Central memory CD8-positive, alpha-beta T cell (primary cell): ENCODE data around the gene IQSEC1.
A peak's percentile ranks its signal among the peaks of the same experiment; 100 is the strongest.
"Not testable (repeated sequence)": the region's sequence is repeated elsewhere in the genome, so short reads cannot be mapped to it uniquely, and the experiment has no call there.

Source experiments
- ATAC-seq: fragments of 150-1000 bp; cut with Tn5 transposase; replicated peaks from 2 replicates; pipeline ENCODE4 v1.10.0; 2022; ENCODE audit warnings: mild to moderate bottlenecking, moderate FRiP score, moderate number of reproducible peaks; ENCODE audit not compliant: poor library complexity, severe bottlenecking; ENCODE audit errors: extremely low read depth
- DNase-seq, 2 donors: peaks; one replicate each; pipeline ENCODE4 v3.0.0; 2021; ENCODE audit warnings: low spot score in 2 of 2
- H3K27ac Mint-ChIP-seq: one replicate; pipeline ENCODE4 v1.8.0; 2022; ENCODE audit warnings: low read depth, mild to moderate bottlenecking, moderate library complexity, mixed read lengths
- H3K27me3 Mint-ChIP-seq: one replicate; pipeline ENCODE4 v1.8.0; 2022; ENCODE audit warnings: mixed read lengths
- H3K36me3 Mint-ChIP-seq: one replicate; pipeline ENCODE4 v1.8.0; 2022; ENCODE audit warnings: mild to moderate bottlenecking, moderate library complexity, mixed read lengths; ENCODE audit not compliant: insufficient read depth
- H3K4me1 Mint-ChIP-seq: one replicate; pipeline ENCODE4 v1.8.0; 2022; ENCODE audit warnings: mixed read lengths
- H3K4me3 Mint-ChIP-seq: one replicate; pipeline ENCODE4 v1.8.0; 2022; ENCODE audit warnings: mild to moderate bottlenecking, moderate library complexity, mixed read lengths
- H3K9me3 Mint-ChIP-seq: one replicate; pipeline ENCODE4 v1.8.0; 2022; ENCODE audit warnings: mixed read lengths

IQSEC1 gene

DNA sequence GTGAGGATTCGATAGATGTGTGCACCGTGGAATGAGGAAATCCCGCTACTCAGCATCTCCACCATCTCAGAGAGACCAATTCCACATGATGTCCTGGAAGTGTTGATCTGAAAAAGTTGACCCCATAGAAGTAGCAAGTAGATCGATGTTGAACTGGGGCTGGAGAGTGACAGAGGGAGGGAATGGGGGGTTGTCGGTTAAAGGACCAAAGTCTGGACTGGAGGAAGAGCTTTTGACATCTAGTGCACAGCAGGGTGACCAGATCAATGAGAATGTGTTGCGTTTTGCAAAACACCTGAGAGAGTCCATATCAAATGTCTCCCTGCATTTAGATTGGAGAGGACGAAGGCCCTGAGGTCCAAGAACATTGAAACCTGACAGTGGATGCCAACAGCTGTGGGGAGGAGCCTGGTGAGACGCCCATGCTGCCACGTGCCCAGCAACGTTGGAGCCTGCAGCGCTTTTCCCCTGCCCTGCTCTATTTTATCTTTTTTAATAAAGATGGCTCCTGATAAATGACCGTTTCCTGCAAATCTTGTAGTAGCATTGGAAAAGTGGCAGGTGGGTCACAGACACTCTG is 201.7 kb downstream of the IQSEC1 start:
- peak overlapping the region; percentile 98 for H3K27ac Mint-ChIP-seq
- ATAC-seq, result no peak

DNA sequence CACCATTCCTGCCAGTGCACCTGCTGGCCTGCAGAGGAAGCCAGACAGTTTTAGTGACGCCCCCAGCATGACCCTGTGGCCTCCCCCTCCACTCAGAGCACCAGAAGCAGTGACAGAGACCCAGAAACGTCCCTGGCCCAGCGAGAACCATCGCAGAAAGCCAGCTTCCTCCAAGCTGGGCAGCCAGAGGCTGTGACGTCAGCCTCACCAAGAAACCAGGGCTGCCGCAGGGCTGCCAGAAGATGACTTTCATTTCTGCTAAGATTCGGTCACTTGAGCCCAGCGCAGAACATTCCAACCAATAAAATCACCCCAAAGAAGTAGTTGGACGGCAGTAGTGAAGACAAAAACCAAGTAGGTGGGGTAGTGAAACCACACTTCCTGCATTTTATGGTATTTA is 202.3 kb downstream of the IQSEC1 start:
- Mint-ChIP-seq H3K9me3 (no peaks in the 10 kb centered on the region), H3K27me3 (peaks cover 13% of the 10 kb centered on the region), H3K27ac (peak overlapping the region; percentile 98), H3K4me3 (peak overlapping the region; percentile 75), H3K4me1 (peaks cover 31% of the 10 kb centered on the region), H3K36me3 (peaks cover 6% of the 10 kb centered on the region)
- peak; percentile 76 for ATAC-seq
- peak in 1 of 2 donors; percentile 43 for DNase-seq

More for the DNA sequence above, 201.7 kb downstream of the IQSEC1 start:
- no peak for DNase-seq
- Mint-ChIP-seq H3K36me3 (peaks cover 6% of the 10 kb centered on the region), H3K27me3 (peaks cover 13% of the 10 kb centered on the region), H3K4me1 (peaks cover 31% of the 10 kb centered on the region), H3K9me3 (no peaks in the 10 kb centered on the region), H3K4me3 (no peak overlapping the region)

DNA sequence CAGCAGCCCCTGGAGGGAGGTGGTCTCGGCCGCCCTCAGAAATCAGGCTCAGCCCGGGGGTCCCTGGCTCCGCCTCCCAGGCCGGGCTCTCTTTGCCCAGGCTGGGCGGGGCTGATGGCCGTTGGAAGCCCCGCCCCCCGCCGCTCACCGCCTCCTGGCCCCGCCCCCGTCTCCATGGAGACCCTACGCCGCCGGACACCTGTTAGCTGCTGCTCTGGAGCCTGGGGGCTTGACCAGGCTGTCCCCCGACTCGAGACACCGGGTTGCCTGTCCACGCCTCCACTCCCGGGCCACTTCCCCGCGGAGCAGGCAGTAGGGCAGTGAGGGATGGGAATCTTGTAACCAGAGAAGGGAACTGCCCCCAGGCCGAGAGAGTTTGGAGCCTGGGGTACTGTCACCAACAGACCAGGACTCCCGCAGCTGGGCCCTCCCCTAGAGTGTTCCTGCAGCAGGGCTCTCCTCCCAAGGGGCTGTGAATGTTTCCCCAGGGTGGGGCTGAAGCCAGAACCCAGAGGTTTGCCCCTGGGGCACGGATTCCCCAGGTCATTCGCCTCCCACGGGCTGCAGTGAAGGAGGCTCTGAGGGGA is 204.1 kb downstream of the IQSEC1 start:
- peaks cover 31% of the 10 kb centered on the region for H3K4me1 Mint-ChIP-seq
- peak overlapping the region; percentile 65 for H3K4me3 Mint-ChIP-seq
- H3K27me3 Mint-ChIP-seq, result no peaks in the 10 kb centered on the region
- peaks cover 3% of the 10 kb centered on the region for H3K36me3 Mint-ChIP-seq
- H3K27ac Mint-ChIP-seq, result peak overlapping the region; percentile 49
- no peak for ATAC-seq
- no peak for DNase-seq
- H3K9me3 Mint-ChIP-seq, result no peaks in the 10 kb centered on the region

DNA sequence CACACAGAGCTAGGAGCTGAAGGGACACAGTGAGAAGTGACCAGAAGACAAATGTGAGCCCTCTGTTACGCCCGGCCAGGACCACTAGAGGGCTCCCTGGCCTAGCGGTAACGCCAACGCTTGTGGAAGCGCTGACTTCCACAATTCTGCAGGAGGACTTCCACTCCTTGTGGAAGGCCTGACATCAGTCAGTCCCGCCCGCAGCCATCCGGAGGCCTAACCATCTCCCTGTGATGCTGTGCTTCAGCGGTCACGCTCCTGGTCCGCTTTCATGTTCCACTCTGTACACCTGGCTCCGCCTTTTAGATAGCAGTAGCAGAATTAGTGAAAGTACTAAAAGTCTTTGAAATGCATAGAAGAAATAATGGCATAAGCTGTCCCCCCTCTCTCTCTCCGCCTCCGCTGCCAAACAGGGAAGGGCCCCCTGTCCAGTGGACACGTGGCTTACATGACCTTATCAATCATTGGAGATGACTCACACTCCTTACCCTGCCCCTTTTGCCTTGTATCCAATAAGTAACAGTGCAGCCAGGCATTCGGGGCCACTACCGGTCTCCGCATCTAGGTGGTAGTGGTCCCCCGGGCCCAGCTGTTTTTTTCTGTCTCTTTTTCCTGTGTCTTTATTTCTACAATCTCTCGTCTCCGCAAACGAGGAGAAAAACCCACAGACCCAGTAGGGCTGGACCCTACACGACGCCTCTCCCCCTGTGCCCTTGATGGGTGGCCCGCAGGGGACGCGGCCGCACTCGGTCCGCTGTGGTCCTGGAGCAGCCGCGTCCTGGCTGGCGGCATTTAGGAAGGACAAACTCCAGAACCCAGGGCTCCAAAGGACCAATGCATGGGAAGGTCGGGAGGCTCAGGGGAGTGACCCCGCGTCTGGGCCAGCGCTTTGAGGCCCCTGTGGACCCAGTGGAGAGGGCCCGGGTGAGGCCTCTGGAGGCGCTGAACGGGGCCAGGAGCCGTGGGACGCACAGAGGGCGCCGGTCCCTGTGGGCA is 204.9 kb downstream of the IQSEC1 start:
- peak; percentile 32 for DNase-seq
- Mint-ChIP-seq H3K4me3 (peak overlapping the region; percentile 65), H3K36me3 (peaks cover 3% of the 10 kb centered on the region), H3K27me3 (no peaks in the 10 kb centered on the region), H3K9me3 (no peaks in the 10 kb centered on the region), H3K27ac (no peak overlapping the region), H3K4me1 (peaks cover 31% of the 10 kb centered on the region)
- no peak for ATAC-seq

DNA sequence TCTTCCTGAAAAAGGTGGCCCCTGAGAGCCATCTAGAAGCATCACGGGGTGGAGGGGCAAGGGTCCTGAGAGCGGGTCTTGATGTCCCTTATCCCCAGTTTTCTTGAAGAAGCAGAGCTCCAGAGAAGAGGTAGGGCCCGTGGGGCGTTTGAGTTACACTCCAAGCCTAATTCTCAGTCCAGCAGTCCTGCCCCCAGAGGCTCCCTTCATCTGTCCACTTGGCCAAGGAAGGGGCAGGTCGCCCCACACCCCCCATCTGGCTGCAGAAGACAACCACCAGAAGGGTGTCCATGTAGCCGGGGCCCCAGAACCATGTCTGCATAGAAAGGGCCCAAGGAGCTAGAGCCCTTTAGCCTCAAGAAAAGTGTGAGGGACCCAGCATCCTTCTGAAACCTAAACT is 206.4 kb downstream of the IQSEC1 start:
- H3K27ac Mint-ChIP-seq, result no peak overlapping the region
- no peaks in the 10 kb centered on the region for H3K27me3 Mint-ChIP-seq
- peaks cover 4% of the 10 kb centered on the region for H3K36me3 Mint-ChIP-seq
- no peak overlapping the region for H3K4me3 Mint-ChIP-seq
- H3K4me1 Mint-ChIP-seq, result peaks cover 31% of the 10 kb centered on the region
- no peak for DNase-seq
- no peaks in the 10 kb centered on the region for H3K9me3 Mint-ChIP-seq
- no peak for ATAC-seq

DNA sequence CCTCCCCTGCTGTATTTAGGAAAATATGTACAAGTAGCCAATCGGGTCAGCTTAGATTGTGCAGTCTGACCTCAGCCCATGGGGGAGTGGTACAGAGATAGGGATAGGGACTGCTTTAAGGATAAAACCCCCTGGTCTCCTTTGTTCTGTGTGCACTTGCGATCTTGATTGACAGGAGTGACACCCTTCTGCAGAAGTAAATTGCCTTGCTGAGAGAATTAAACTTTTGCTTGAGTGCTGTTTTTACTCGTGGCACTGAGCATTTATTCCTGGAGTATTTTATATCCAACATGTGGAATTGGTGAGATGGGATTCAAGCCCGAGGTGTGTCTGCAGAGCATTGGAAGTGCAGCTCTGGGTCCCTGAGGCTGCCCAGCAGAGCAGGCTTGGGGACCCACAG is 208.0 kb downstream of the IQSEC1 start:
- peaks cover 1% of the 10 kb centered on the region for H3K36me3 Mint-ChIP-seq
- no peak overlapping the region for H3K27ac Mint-ChIP-seq
- no peaks in the 10 kb centered on the region for H3K9me3 Mint-ChIP-seq
- DNase-seq (no peak), ATAC-seq (no peak)
- peaks cover 18% of the 10 kb centered on the region for H3K4me1 Mint-ChIP-seq
- H3K4me3 Mint-ChIP-seq, result no peak overlapping the region
- peaks cover 3% of the 10 kb centered on the region for H3K27me3 Mint-ChIP-seq

DNA sequence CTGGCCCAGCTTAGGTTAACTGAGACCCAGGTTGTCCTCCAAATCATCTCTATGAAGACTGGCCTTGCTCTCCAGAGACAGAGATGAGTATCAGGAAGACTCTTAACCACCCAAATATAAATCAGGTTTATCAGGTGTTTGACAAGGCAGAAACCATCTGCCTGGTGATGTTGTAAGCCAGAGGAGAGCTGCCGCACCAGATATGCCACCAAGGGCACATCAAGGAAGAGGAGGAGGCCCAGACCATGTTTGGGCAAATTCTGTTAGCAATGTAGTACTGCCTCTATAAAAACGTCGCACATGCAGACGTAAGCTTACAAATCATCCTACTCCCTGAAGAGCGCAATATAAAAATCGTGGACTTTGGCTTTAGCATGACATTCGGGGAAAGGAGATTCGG is 210.8 kb downstream of the IQSEC1 start:
- ATAC-seq (no peak), DNase-seq (no peak)
- no peak overlapping the region for H3K27ac Mint-ChIP-seq
- no peaks in the 10 kb centered on the region for H3K4me1 Mint-ChIP-seq
- H3K4me3 Mint-ChIP-seq, result no peak overlapping the region
- peaks cover 10% of the 10 kb centered on the region for H3K27me3 Mint-ChIP-seq
- H3K36me3 Mint-ChIP-seq, result peaks cover 1% of the 10 kb centered on the region
- no peaks in the 10 kb centered on the region for H3K9me3 Mint-ChIP-seq

DNA sequence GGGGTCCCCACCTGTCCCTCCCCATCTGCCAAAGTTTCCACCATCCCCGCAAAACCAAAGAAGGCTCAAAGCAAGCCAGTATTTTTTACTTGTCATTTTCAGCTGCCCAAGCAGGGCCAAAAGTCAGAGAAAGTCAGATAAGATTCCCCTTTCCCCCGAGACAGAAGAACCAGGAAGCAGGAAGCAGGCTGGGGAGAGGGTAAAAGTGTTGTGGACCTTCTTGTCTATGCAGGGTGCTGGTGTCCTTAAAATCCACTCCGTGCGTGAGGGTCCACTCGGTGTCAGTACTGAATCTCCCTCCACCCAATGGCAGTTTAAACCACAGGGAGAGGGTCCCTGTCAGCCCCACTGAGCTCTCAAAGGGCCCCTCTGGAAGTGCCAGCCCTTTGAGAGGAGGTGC is 211.6 kb downstream of the IQSEC1 start:
- ATAC-seq, result no peak

DNA sequence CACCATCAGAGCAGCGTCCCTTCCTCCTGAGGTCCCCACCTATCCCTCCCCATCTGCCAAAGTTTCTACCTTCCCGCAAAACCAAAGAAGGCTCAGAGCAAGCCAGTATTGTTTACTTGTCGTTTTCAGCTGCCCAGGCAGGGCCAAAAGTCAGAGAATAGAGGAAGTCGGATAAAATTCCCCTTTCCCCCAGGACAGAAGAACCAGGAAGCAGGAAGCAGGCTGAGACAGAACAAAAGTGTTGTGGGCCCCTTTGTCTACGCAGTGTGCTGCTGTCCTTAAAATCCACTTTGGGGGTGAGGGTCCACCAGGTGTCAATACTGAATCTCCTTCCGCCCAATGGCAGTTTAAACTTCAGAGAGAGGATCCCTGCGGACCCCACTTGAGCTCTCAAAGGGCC is 213.4 kb downstream of the IQSEC1 start:
- H3K27ac Mint-ChIP-seq, result no peak overlapping the region

More for the DNA sequence above, 211.6 kb downstream of the IQSEC1 start:
- H3K27ac Mint-ChIP-seq, result no peak overlapping the region
- DNase-seq, result no peak
- H3K36me3 Mint-ChIP-seq, result peaks cover 1% of the 10 kb centered on the region
- H3K9me3 Mint-ChIP-seq, result no peaks in the 10 kb centered on the region
- H3K4me1 Mint-ChIP-seq, result no peaks in the 10 kb centered on the region
- H3K4me3 Mint-ChIP-seq, result no peak overlapping the region
- peaks cover 10% of the 10 kb centered on the region for H3K27me3 Mint-ChIP-seq

DNA sequence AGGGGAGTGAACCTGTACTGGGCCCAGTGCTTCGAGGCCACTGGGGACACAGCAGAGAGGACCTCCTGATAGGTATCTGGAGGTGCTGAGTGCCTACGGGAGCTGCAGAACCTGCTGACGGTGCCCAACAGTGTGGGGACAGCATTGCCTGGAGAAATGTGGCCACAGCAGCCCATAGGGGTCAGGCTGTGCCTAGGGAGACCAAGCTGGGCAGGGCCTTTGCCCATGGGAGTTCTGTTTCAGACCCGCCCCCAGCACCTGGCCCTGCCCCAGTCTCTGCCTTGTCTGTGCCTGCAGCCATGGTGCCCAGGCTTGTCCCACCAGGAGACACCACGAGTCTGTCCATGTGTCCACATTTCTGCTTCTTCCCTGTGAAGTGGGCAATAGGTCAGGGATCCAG is 216.6 kb downstream of the IQSEC1 start:
- Mint-ChIP-seq H3K4me3 (no peak overlapping the region), H3K27me3 (peaks cover 21% of the 10 kb centered on the region), H3K4me1 (no peaks in the 10 kb centered on the region), H3K27ac (no peak overlapping the region), H3K9me3 (no peaks in the 10 kb centered on the region), H3K36me3 (no peaks in the 10 kb centered on the region)
- DNase-seq (no peak), ATAC-seq (no peak)

More for the DNA sequence above, 213.4 kb downstream of the IQSEC1 start:
- ATAC-seq, result no peak
- DNase-seq, result no peak
- Mint-ChIP-seq H3K4me1 (no peaks in the 10 kb centered on the region), H3K27me3 (peaks cover 10% of the 10 kb centered on the region), H3K9me3 (no peaks in the 10 kb centered on the region), H3K4me3 (no peak overlapping the region), H3K36me3 (peaks cover 1% of the 10 kb centered on the region)

DNA sequence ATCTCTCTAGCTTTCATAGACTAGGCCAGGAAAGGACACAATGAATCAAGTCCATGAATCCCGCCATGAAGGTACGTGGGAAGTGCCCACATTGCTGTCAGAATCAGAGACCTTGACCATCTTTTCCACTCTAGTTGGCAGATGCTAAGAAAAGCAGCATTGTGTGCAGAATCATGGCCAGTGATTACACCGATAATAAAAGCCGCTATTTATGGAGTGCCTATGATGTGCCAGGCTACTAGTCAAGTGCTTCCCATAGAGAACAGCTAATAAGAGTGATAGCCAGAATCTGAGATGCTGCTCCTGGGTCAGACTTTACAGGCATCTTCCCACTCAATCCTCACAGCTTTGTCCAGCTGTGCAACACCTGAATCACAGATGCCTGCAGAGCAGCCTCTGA is 218.7 kb downstream of the IQSEC1 start:
- peaks cover 11% of the 10 kb centered on the region for H3K27me3 Mint-ChIP-seq
- no peak overlapping the region for H3K4me3 Mint-ChIP-seq
- DNase-seq (no peak), ATAC-seq (no peak)
- no peaks in the 10 kb centered on the region for H3K4me1 Mint-ChIP-seq
- no peaks in the 10 kb centered on the region for H3K9me3 Mint-ChIP-seq
- H3K27ac Mint-ChIP-seq, result no peak overlapping the region
- no peaks in the 10 kb centered on the region for H3K36me3 Mint-ChIP-seq

DNA sequence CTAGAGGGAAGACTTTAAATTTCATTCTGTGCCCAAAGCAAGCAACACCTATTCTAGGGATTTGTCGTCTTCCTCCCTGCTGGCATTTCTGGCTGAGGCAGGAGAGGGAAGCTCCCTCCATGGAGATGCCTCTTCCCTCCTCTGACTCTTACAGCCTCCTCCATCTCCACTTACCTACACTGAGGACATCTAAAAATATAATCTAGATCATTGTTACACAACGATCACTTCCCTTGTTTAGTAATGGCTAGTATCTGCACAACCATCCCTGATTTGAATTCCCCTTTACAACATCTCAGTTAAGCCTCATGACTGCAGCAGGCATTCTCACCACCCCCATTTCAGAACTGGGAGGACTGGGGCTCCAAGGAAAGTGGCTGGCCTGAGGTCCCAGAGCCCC is 219.4 kb downstream of the IQSEC1 start:
- ATAC-seq, H3K4me3 Mint-ChIP-seq, H3K4me1 Mint-ChIP-seq: not testable (repeated sequence)

More for the DNA sequence above, 219.4 kb downstream of the IQSEC1 start:
- H3K9me3 Mint-ChIP-seq, H3K36me3 Mint-ChIP-seq, H3K27ac Mint-ChIP-seq, DNase-seq: not testable (repeated sequence)
- H3K27me3 Mint-ChIP-seq, result peaks cover 11% of the 10 kb centered on the region
